ENCODE measurements around the gene RNF121. TPM values are rescaled to one million over a fixed set of nuclear protein-coding genes. Genes with fewer than 3 reads are reported as not detected.

RNF121 gene
- total RNA-seq, 4 donors from 2014 or later: 13.1 to 25.8 (median 21.5) TPM

DNA sequence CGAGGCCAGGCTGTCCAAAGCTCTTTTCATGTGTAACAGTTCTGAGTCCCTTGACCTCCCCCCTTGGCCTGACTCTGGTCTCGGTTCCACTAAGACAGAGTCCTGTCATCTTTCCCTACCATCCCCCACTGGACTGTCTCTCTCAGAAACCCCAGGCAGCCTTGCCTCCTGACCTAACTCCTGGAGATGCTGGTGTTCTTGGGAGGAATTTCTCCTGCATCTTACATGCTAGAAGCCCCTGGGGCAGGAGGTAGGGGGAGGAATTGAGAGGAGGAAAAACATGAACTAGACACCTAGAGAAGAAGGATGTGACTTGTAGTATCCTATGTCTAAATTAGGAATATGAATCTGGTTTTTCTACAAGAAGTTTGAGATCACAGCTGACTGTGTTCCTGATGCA, 69.2 kb downstream of the RNF121 start:
- TF ChIP-seq POLR2A (IDR thresholded peaks at IDR 0.05) (no peak), POLR2AphosphoS5 (IDR thresholded peaks at IDR 0.05) (no peak), EP300 (IDR thresholded peaks at IDR 0.05) (no peak)
- TF ChIP-seq, protein P1, sequence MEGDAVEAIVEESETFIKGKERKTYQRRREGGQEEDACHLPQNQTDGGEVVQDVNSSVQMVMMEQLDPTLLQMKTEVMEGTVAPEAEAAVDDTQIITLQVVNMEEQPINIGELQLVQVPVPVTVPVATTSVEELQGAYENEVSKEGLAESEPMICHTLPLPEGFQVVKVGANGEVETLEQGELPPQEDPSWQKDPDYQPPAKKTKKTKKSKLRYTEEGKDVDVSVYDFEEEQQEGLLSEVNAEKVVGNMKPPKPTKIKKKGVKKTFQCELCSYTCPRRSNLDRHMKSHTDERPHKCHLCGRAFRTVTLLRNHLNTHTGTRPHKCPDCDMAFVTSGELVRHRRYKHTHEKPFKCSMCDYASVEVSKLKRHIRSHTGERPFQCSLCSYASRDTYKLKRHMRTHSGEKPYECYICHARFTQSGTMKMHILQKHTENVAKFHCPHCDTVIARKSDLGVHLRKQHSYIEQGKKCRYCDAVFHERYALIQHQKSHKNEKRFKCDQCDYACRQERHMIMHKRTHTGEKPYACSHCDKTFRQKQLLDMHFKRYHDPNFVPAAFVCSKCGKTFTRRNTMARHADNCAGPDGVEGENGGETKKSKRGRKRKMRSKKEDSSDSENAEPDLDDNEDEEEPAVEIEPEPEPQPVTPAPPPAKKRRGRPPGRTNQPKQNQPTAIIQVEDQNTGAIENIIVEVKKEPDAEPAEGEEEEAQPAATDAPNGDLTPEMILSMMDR (IDR thresholded peaks at IDR 0.05): no peak
- ATAC-seq: no peak
- H3K9me3 ChIP-seq: no peaks in the 10 kb centered on the region
- 100% methylated on average over 1 of the region's 2 CpGs; no CpG with 5 or more reads in 1 of the 2 donors for WGBS, 2 donors (ENCODE audit: low coverage in 1 of 2)
- peaks cover 5 to 44% (median 7%) of the 10 kb centered on the region in 3 donors for H3K4me1 ChIP-seq
- no peaks in the 10 kb centered on the region for H3K27me3 ChIP-seq
- H3K36me3 ChIP-seq: peaks cover 0 to 45% of the 10 kb centered on the region in 2 donors
- no peak overlapping the region for H3K4me3 ChIP-seq
- H3K27ac ChIP-seq: peak overlapping the region in 2 of 4 donors; percentile 61 to 68

DNA sequence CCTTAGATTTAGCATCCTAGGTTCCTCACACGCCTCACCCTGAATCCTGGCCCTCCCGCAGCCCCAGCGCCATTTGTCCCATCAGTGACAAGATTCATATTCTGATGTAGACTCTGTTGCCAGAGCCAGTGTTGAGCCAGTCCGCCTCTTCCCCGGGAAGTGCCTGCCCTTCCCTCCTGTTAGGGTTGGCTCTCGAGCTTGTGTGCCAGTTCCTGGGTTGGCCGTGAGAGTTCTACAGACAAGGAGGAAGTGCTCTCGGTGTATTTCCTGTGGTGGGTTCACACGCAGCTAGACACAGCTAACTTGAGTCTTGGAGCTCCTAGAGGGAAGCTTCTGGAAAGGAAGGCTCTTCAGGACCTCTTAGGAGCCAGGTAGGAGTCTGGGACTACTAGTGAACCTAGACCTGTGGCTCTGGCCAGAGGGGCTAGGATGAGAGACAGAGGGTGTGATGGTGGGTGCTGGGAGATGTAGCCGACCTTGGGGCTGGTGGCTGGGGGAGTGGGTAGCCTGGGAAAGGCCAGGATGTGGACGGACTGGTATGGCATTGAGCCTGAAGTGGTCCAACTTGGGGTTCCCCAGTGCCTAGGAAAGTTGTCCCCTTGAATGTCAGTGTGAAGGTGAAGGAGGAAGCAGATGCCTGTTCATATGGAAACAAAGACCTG, 69.9 kb downstream of the RNF121 start, which contains the start of gene IL18BP:
Gene IL18BP (plus strand): TSS at position 261 of the 662 bp plus-strand sequence. CDS start 1,076 bp downstream, outside the sequence.
- no peak for TF ChIP-seq POLR2AphosphoS5 (IDR thresholded peaks at IDR 0.05)
- Histone ChIP-seq H3K27me3 (no peaks in the 10 kb centered on the region), H3K27ac (peak within 1 kb of the TSS; percentile 16 to 77 (median 64)), H3K4me1 (peaks cover 5 to 46% (median 7%) of the 10 kb centered on the region in 3 donors), H3K9me3 (no peaks in the 10 kb centered on the region), H3K36me3 (peaks cover 0 to 53% of the 10 kb centered on the region in 2 donors), H3K4me3 (peak within 1 kb of the TSS in 1 of 2 donors; percentile 25)
- peak; percentile 26 for ATAC-seq
- 70 to 100% methylated on average over 1 to 3 of the region's 11 CpGs for WGBS, 2 donors (ENCODE audit: low coverage in 1 of 2)

DNA sequence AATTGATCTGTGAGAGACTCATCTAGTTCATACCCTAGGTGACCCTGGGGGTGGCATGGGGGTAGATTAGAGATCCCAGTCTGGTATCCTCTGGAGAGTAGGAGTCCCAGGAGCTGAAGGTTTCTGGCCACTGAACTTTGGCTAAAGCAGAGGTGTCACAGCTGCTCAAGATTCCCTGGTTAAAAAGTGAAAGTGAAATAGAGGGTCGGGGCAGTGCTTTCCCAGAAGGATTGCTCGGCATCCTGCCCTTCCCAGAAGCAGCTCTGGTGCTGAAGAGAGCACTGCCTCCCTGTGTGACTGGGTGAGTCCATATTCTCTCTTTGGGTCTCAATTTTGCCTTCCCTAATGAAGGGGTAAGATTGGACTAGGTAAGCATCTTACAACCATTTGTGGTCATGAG, 70.5 kb downstream of the RNF121 start:
- Histone ChIP-seq H3K27ac (peak overlapping the region; percentile 16 to 77 (median 64)), H3K36me3 (peaks cover 0 to 58% of the 10 kb centered on the region in 2 donors), H3K9me3 (no peaks in the 10 kb centered on the region), H3K4me3 (peak overlapping the region in 1 of 2 donors; percentile 25), H3K27me3 (no peaks in the 10 kb centered on the region), H3K4me1 (peaks cover 5 to 46% (median 7%) of the 10 kb centered on the region in 3 donors)
- WGBS, 2 donors (ENCODE audit: low coverage in 1 of 2): 0 to 17% methylated on average over 2 of the region's 2 CpGs
- ATAC-seq: peak; percentile 67
- no peak for TF ChIP-seq EP300 (IDR thresholded peaks at IDR 0.05)
- peak; percentile 71 for TF ChIP-seq POLR2AphosphoS5 (IDR thresholded peaks at IDR 0.05)
- TF ChIP-seq, protein P1 (IDR thresholded peaks at IDR 0.05): no peak
- TF ChIP-seq POLR2A (IDR thresholded peaks at IDR 0.05): no peak

DNA sequence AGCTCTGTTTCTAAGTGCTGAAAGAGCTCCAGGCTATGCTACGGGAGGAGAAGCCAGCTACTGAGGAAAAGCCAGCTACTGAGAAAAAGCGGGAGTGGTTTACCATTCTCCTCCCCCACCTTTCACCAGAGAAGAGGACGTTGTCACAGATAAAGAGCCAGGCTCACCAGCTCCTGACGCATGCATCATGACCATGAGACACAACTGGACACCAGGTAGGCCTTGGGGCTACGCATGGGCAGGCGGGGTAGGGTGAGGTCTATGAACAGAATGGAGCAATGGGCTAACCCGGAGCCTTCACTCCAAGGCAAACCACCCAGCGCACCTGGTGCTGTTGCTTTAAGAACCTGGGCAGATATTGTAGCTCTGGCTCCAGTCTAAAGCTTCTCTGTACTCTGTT, 71.0 kb downstream of the RNF121 start:
- H3K4me1 ChIP-seq: peaks cover 5 to 50% (median 7%) of the 10 kb centered on the region in 3 donors
- no peaks in the 10 kb centered on the region for H3K9me3 ChIP-seq
- peak overlapping the region in 3 of 4 donors; percentile 61 to 77 (median 68) for H3K27ac ChIP-seq
- 46% methylated on average over 6 of the region's 8 CpGs; no CpG with 5 or more reads in 1 of the 2 donors for WGBS, 2 donors (ENCODE audit: low coverage in 1 of 2)
- no peaks in the 10 kb centered on the region for H3K27me3 ChIP-seq
- peaks cover 0 to 63% of the 10 kb centered on the region in 2 donors for H3K36me3 ChIP-seq
- peak; percentile 8 for ATAC-seq
- H3K4me3 ChIP-seq: peak overlapping the region in 1 of 2 donors; percentile 25
- TF ChIP-seq POLR2A (IDR thresholded peaks at IDR 0.05) (no peak), EP300 (IDR thresholded peaks at IDR 0.05) (no peak), POLR2AphosphoS5 (IDR thresholded peaks at IDR 0.05) (no peak)
- TF ChIP-seq, protein P1 (IDR thresholded peaks at IDR 0.05): no peak

DNA sequence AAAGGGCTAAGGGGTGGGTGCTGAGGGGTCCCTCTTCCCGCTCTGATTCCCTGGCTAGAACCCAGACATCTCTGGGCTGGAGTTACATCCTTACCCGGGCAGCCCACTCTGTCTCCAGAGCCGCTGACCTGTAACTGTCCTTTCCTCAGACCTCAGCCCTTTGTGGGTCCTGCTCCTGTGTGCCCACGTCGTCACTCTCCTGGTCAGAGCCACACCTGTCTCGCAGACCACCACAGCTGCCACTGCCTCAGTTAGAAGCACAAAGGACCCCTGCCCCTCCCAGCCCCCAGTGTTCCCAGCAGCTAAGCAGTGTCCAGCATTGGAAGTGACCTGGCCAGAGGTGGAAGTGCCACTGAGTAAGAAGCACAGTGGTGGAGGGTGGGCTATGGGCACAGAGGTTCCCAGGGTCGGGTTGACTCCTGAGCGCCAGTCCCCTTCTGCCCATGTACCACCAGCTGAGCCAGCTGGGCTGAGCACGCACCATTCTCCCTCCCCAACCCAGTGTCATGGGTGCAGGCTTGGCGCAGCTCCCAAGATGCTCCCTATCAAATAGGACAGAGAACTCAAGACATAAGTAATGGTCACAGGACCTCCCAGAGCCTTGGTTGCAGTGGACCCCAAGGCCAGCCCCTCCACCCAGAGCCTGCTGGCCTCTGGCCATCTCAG, 71.5 kb downstream of the RNF121 start:
- H3K9me3 ChIP-seq: no peaks in the 10 kb centered on the region
- 67% methylated on average over 1 of the region's 10 CpGs; no CpG with 5 or more reads in 1 of the 2 donors for WGBS, 2 donors (ENCODE audit: low coverage in 1 of 2)
- H3K4me3 ChIP-seq: no peak overlapping the region
- no peaks in the 10 kb centered on the region for H3K27me3 ChIP-seq
- H3K36me3 ChIP-seq: peaks cover 0 to 67% of the 10 kb centered on the region in 2 donors
- TF ChIP-seq, protein P1 (IDR thresholded peaks at IDR 0.05): no peak
- TF ChIP-seq POLR2A (IDR thresholded peaks at IDR 0.05): no peak
- TF ChIP-seq EP300 (IDR thresholded peaks at IDR 0.05): no peak
- TF ChIP-seq POLR2AphosphoS5 (IDR thresholded peaks at IDR 0.05): no peak
- no peak for ATAC-seq
- H3K27ac ChIP-seq: peak overlapping the region in 3 of 4 donors; percentile 61 to 77 (median 68)
- H3K4me1 ChIP-seq: peaks cover 5 to 55% (median 7%) of the 10 kb centered on the region in 3 donors
